Dendritic cell treated with granulocyte-macrophage colony-stimulating factor and Interleukin-4, amounts not matched to agents 40 ng/mL and 50 ng/mL, for 4 days (primary cell): ENCODE data around the gene MSLN.
A peak's percentile ranks its signal among the peaks of the same experiment; 100 is the strongest.

Experiments
- H3K27ac Mint-ChIP-seq: one replicate; pipeline ENCODE4 v1.8.0; 2022; ENCODE audit warnings: mild to moderate bottlenecking, mixed read lengths
- H3K27me3 Mint-ChIP-seq: one replicate; pipeline ENCODE4 v1.8.0; 2022; ENCODE audit warnings: mild to moderate bottlenecking, mixed read lengths
- H3K36me3 Mint-ChIP-seq: one replicate; pipeline ENCODE4 v1.8.0; 2022; ENCODE audit warnings: low read depth, mixed read lengths
- H3K4me1 Mint-ChIP-seq: one replicate; pipeline ENCODE4 v1.8.0; 2022; ENCODE audit warnings: low read depth, mixed read lengths
- H3K4me3 Mint-ChIP-seq: one replicate; pipeline ENCODE4 v1.8.0; 2022; ENCODE audit warnings: mild to moderate bottlenecking, moderate library complexity, mixed read lengths
- H3K9me3 Mint-ChIP-seq: one replicate; pipeline ENCODE4 v1.8.0; 2022; ENCODE audit warnings: mixed read lengths
- intact Hi-C: fragments of 100-400 bp; cut with micrococcal nuclease; formaldehyde crosslinking; loops from one replicate; pipeline ENCODE4 v1.15.0; 2022

The MSLN gene

DNA sequence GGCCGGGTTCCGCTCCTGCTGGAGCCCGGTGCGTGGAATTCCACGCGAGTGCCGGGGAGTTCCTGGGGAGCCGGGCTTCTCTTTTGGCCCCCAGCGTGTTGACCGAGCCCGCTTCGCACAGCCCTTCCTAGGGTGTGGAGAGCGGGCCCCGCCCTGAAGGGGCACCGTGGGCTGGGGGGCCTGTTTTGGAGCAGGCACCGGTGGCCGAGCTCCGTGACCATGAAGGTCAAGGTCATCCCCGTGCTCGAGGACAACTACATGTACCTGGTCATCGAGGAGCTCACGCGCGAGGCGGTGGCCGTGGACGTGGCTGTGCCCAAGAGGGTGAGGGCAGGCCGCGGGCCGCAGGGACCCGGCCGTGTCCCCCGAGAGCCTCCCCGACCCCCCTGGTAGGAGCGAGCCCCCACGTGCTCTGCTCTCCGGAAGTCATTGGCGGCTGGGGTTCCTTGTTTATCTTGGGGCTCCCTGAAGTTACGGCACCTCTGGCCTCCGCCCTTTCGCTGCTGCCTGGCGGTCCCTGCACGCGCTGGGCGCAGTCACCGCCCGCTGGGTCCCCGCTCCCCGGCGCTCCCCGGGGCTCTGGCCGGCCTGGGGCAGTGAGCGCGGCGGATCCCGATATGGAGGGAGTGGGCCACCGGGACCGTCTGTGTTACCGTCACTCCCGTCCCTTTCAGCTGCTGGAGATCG, 33.1 kb upstream of the MSLN start:
- Mint-ChIP-seq H3K9me3 (no peaks in the 10 kb centered on the region), H3K27me3 (peaks cover 31% of the 10 kb centered on the region), H3K4me3 (peak overlapping the region; percentile 64), H3K36me3 (peaks cover 35% of the 10 kb centered on the region), H3K27ac (no peak overlapping the region), H3K4me1 (peaks cover 13% of the 10 kb centered on the region)
- intact Hi-C loops: no loop called here

DNA sequence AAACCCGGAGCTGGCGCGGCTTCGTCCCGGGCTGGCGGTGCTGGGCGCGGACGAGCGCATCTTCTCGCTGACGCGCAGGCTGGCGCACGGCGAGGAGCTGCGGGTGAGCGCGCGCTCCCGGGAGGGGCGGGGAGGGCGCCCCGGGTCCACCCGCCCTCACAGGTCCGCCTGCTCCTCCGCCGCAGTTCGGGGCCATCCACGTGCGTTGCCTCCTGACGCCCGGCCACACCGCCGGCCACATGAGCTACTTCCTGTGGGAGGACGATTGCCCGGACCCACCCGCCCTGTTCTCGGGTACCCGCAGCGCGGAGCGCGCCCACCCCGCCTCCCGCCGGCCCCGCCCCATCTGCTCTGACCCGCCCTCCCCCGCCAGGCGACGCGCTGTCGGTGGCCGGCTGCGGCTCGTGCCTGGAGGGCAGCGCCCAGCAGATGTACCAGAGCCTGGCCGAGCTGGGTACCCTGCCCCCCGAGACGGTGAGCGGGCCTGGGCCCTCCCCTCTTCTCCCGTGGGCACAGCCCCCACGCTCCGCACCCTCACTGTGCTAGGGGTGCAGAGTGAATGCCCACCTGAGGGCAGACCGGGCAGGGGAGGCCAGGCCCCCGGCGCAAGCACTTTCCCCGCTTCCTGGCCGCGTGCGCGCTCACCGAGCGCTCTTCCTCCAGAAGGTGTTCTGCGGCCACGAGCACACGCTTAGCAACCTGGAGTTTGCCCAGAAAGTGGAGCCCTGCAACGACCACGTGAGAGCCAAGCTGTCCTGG, 32.2 kb upstream of the MSLN start:
- peak overlapping the region; percentile 40 for H3K4me3 Mint-ChIP-seq
- H3K4me1 Mint-ChIP-seq: peaks cover 6% of the 10 kb centered on the region
- no peak overlapping the region for H3K27ac Mint-ChIP-seq
- intact Hi-C loops: no loop called here
- peaks cover 31% of the 10 kb centered on the region for H3K27me3 Mint-ChIP-seq
- peaks cover 35% of the 10 kb centered on the region for H3K36me3 Mint-ChIP-seq
- no peaks in the 10 kb centered on the region for H3K9me3 Mint-ChIP-seq

DNA sequence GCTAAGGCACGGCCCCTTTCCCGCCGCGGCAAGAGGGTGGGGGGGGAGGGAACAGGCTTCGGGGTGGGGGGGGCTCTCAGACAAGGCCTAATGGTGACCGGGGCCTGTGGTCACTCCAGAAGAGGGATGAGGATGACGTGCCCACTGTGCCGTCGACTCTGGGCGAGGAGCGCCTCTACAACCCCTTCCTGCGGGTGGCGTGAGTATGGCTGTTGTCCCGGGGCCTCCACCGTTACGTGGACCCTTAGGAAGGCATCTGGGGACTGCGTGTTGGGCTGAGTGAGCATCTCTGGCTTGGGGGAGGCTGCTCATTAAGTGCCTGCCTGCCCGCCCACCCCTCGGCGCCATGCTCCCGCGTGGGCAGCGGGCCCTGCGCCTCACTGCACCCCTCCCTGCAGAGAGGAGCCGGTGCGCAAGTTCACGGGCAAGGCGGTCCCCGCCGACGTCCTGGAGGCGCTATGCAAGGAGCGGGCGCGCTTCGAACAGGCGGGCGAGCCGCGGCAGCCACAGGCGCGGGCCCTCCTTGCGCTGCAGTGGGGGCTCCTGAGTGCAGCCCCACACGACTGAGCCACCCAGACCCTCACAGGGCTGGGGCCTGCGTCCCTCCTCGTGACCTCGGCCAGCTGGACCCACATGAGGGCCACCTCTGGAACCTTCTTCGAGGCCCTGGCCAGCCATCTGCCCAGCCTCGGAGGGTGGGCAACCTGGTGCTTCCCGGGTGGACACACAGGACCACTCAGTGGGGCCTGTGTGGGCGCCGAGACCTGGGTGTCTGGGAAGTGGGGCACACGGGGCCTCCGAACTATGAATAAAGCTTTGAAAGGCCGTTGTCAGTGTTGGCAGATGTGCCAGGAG, 31.4 kb upstream of the MSLN start:
- Mint-ChIP-seq H3K27ac (no peak overlapping the region), H3K4me1 (peaks cover 6% of the 10 kb centered on the region), H3K9me3 (no peaks in the 10 kb centered on the region), H3K27me3 (peaks cover 31% of the 10 kb centered on the region), H3K36me3 (peaks cover 38% of the 10 kb centered on the region), H3K4me3 (no peak overlapping the region)
- intact Hi-C loops: no loop called here

DNA sequence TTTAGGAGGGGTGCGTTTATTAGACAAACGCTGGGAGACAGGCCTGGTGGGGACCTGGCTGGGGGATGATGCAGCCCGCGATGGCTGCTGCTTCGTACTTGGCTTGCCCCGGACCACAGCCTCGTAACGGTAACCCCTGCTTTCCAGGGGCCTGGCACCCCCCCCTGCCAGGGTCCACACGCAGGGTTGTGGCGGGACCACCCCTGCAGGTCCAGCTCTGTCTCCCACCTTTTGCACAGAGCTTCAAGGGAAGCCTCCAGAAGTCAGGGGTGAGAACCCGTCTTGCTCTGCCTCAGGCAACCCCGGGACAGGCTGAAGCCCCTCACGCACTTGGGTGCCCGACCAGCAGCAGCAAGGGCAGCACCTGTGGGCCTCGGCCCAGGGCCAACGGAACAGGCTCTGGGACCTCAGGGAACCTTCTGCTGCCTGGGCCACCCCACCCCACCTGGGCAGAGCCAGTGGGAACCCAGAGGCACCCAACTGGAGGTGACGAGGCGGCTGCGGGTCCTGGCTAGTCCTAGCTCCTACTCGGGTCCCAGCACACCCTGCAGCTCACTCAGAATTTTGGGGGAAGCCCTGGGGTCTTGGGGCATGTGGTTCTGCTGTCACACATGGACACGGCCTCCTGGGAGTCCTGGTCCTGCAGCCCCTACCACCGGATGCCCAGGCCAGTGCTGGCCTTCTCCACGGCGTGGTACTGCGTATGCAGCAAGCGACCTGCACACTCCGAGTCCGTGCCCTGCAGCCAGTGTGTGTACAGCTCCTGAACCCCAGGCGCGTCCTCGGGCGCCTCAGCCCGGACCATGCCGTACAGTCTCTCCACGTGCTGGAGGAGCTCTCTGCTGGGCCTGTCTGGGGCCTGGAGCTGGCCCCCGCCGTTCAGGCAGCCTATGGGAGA, 30.5 kb upstream of the MSLN start:
- intact Hi-C loops: no loop called here
- H3K9me3 Mint-ChIP-seq: no peaks in the 10 kb centered on the region
- peaks cover 3% of the 10 kb centered on the region for H3K4me1 Mint-ChIP-seq
- H3K36me3 Mint-ChIP-seq: peaks cover 47% of the 10 kb centered on the region
- no peak overlapping the region for H3K4me3 Mint-ChIP-seq
- peaks cover 29% of the 10 kb centered on the region for H3K27me3 Mint-ChIP-seq
- H3K27ac Mint-ChIP-seq: no peak overlapping the region

DNA sequence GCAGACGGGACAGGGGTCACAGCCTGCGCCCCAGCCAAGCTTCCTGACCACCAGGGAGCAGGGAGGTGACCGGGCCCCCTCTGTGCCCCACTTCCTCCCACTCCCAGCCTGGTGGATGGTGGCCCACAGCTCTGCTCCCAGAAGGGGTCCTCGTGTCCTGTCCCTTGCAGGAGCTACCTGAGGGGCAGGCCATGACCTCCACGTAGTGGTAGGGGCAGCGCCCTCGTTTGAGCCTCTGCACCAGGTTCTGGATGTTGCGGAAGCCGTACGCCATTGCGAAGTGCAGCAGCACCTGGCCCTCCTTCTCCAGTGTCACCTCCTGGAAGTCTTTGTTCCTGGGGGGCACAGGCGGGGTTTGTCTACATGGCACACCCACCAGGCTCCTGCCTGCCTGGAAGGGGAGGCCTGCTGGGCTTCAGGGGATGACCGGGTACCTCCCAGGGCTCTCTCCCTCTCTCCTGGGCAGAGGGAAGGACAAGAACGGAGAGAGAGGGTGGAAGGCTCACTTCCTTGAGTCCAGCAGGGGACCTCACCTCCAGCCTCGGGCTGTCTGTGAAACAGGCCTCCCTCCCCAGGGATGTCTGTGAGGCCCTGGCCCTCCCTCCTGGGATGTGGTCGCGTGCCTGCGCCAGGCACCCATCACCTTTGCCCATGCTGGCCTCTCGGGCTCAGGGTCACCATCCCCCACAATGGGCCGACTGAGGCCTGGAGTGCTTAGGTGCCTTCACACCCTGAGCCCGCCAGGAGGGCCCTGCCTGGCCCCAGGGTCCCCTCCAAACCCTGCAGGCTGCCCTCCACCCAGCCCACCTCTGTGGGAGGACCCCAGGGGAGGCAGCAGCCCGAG, 29.6 kb upstream of the MSLN start:
- peaks cover 56% of the 10 kb centered on the region for H3K36me3 Mint-ChIP-seq
- H3K4me1 Mint-ChIP-seq: no peaks in the 10 kb centered on the region
- H3K9me3 Mint-ChIP-seq: no peaks in the 10 kb centered on the region
- no peak overlapping the region for H3K27ac Mint-ChIP-seq
- no peak overlapping the region for H3K4me3 Mint-ChIP-seq
- peaks cover 20% of the 10 kb centered on the region for H3K27me3 Mint-ChIP-seq
- intact Hi-C loops: no loop called here

DNA sequence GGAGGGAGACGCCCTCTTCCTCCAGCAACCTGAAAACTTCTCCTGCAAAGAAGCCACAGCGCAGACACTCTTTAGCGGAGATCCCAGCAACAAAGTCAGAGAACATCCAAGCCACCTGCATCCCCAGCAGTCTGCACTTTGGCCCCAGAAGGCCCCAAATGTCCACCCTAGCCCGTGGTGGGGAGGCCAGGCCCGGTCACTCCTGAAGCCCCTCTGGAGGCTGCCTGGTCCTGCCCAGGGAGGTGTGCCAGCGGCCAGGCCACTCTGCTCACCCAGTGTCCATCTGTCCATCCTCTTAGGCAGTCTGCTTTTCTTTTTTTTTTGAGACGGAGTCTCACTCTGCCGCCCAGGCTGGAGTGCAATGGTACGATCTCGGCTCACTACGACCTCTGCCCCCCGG, 28.2 kb upstream of the MSLN start:
- Mint-ChIP-seq H3K36me3 (peaks cover 70% of the 10 kb centered on the region), H3K27me3 (peaks cover 12% of the 10 kb centered on the region), H3K27ac (no peak overlapping the region), H3K4me1 (no peaks in the 10 kb centered on the region), H3K9me3 (no peaks in the 10 kb centered on the region), H3K4me3 (no peak overlapping the region)
- intact Hi-C loops: no loop called here

DNA sequence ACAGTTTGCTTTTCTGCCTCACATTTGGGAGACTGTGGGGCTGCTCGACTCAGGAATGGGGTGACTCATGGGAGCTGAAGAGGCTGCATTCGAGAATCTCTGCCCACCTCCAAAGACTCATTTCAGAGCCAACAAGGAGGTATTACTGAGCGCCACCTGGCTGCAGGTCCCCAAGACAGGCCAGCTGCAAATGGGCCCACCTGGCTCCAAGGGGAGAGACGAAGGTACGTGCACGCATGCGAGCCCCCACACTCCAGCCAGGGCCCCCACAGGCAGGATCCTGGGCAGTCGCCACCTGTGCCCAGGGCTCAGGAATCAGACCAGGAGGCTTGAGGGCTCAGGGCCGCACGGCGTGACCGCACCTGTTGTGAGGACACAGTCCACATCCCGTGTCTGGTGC, 27.6 kb upstream of the MSLN start:
- Mint-ChIP-seq H3K27me3 (peaks cover 12% of the 10 kb centered on the region), H3K36me3 (peaks cover 76% of the 10 kb centered on the region), H3K27ac (no peak overlapping the region), H3K4me1 (no peaks in the 10 kb centered on the region), H3K9me3 (no peaks in the 10 kb centered on the region), H3K4me3 (no peak overlapping the region)
- intact Hi-C loops: no loop called here

DNA sequence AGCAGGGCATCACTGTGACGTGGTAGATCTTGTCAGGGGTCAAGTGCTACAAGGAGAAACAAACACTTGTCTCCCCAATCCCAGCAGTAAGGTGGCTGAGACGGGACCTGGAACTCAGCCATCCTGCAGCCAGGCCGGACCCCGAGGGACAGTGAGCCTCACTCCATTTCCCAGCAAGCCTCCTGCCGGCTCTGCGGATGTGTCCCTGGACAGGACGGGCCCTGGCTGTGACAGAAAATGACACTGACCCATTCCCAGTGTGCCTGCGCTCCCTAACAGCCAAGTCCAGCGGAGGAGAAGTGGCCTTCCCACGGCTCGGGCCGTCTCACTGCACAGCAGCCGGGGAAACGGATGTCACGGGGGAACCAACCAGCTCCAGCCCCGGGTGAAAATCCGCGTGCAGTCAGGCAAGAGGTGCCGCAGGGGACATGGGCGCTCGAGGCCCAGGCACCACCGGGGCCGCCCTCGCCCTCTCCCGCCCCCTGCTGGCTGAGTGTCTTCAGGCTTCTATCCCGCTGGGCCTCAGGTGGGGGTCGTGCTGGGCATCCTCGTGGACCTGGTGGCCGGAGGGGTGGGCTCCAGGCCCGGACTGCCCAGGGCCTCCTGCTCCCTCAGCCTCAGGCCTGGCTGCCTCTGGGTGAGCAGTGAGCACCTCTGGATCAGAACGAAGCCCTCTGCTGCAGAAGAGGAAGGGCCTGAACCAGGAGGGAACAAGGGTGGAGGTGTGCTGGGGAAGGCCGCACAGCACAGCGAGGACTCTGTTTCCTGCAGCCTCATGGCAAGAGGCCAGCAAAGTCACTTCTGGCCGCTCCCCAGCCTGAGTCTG, 26.9 kb upstream of the MSLN start:
- intact Hi-C loops: no loop called here
- H3K4me3 Mint-ChIP-seq: no peak overlapping the region
- H3K27ac Mint-ChIP-seq: no peak overlapping the region
- peaks cover 83% of the 10 kb centered on the region for H3K36me3 Mint-ChIP-seq
- peaks cover 9% of the 10 kb centered on the region for H3K27me3 Mint-ChIP-seq
- H3K4me1 Mint-ChIP-seq: no peaks in the 10 kb centered on the region
- H3K9me3 Mint-ChIP-seq: no peaks in the 10 kb centered on the region

DNA sequence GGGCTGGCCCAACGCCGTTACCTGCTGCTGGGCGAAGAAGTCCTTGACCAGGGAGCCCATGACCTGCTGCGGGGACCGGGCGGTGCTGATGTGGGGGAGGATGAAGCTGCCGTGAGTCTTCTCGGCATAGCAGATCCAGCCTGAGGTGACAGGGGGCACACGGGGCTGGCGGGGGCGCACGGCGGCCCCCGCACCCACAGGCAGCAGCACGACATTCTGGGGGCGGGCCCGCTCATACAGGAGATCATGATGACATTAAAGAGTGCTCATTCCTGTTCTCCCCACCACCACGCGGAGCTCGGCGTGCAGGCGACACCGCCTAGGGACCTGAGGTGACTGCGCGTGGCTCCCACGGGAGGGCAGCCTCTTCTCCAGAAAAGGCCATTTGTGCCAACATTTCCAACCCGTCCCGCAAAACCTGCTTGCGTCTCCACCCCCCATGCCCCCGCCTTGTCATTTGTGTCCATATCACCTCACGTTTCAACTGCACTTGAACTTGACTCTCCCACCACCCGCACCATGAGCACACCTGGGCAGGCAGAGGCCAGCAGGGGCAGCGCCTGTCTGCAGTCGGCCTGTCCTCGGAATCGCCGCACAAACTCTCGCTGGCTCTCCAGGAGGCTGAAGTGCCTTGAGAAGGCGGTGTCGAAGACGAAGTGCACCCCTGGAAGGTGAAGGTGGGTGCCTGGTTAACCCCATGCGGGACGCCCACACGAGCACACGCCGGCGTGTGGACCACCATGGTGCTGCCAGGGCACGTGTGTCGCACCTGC, 26.1 kb upstream of the MSLN start:
- H3K4me3 Mint-ChIP-seq: no peak overlapping the region
- no peaks in the 10 kb centered on the region for H3K9me3 Mint-ChIP-seq

DNA sequence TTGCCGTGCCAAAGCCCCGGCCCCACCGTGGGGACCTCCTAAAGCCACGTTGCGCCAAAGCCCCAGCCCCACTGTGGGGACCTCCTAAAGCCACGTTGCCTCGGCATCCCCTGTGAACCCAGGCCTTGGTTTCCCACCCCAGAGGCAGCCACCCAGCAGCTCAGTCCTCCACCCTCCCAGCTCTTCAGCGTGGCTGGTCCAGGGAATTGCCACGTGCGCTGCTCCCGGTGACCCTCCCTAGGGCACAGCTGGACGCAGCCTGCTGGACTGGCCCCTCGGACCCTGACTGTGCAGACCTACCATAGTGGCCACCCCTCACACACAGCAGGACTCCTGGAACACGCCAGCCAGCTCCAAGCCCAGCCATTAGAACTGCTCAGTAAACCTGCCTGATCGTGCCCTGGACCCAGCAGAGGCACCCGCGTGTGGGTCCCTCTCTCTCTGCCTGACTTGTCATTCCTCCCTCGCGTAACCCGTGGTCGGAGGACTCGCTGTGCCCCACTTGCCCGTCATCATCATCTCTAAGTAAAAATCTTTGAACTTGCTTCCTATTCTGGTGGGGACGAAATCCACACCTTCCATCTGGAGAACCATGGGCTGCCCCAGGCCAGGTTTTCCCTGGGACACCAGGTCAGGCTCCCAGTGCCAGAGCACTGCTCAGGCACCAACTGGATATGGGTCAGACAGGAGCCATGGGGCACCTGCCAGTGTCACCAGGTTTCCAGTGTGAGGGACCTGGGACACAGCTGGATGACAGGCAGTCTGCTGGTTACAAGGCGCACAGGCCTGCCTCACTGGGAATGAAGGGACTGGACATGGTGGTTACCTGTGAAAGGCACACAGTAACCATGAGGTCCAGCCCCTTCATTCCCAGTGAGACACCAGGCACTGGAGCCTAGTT, 25.3 kb upstream of the MSLN start:
- Mint-ChIP-seq H3K4me1 (peaks cover 12% of the 10 kb centered on the region), H3K36me3 (peaks cover 86% of the 10 kb centered on the region), H3K9me3 (no peaks in the 10 kb centered on the region), H3K4me3 (no peak overlapping the region), H3K27me3 (no peaks in the 10 kb centered on the region), H3K27ac (no peak overlapping the region)
- intact Hi-C loops: no loop called here

More for the DNA sequence above, 26.1 kb upstream of the MSLN start:
- intact Hi-C loops: no loop called here
- Mint-ChIP-seq H3K27me3 (peaks cover 5% of the 10 kb centered on the region), H3K4me1 (peaks cover 4% of the 10 kb centered on the region), H3K36me3 (peaks cover 88% of the 10 kb centered on the region), H3K27ac (no peak overlapping the region)

DNA sequence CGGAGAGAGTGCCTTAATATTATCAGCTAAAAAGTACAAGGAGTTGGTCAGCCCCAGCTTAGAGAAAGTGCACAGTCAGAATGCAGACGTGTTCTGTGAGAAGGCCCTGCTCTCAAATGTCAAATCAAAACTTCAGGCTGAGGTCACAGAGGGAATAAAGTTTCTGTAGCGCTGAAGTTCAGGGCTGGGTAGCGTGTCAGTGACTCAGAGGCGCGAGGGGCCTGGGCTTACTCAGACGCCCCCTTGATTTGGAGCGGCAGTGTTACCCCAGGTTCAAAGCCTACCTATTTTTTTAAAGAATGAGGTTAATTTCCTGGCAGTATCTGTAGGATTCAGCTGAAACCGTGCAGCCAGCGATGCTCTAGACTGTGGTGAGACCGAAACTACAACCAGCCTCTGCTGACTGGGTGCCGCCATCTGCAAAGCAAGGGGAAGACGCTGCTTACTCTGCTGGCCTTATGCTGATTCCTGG, 24.5 kb upstream of the MSLN start:
- no peaks in the 10 kb centered on the region for H3K9me3 Mint-ChIP-seq
- H3K27me3 Mint-ChIP-seq: no peaks in the 10 kb centered on the region
- H3K36me3 Mint-ChIP-seq: peaks cover 86% of the 10 kb centered on the region
- intact Hi-C loops: no loop called here
- H3K4me1 Mint-ChIP-seq: peaks cover 13% of the 10 kb centered on the region
- no peak overlapping the region for H3K4me3 Mint-ChIP-seq
- H3K27ac Mint-ChIP-seq: no peak overlapping the region
